OCI-LY7 (cell line): ENCODE data around the gene LYPD8. TPM values are rescaled to one million over a fixed set of nuclear protein-coding genes. Genes with fewer than 3 reads are reported as not detected.

Experiments
- BruUV-seq: library from RNA; stranded (reverse); fragments of 400-500 nt; replicated peaks from 2 replicates; lab custom pipeline; 2021; lab: Mats Ljungman, UMichigan
- CTCF ChIA-PET: fragments of 300-600 bp; sonication (Branson Sonifier 250); formaldehyde crosslinking; loops from one replicate; lab custom pipeline; 2022; ENCODE audit warnings: antibody characterized with exemption; ENCODE audit not compliant: unreplicated experiment; lab: Charles Lee
- POLR2A ChIA-PET: fragments of 300-600 bp; sonication (Branson Sonifier 250); formaldehyde crosslinking; loops from one replicate; lab custom pipeline; 2022; ENCODE audit warnings: antibody characterized with exemption; lab: Charles Lee
- DNase-seq: peaks from one replicate; pipeline ENCODE4 v3.0.0-alpha.2; 2015; ENCODE audit warnings: low spot score
- H2AFZ ChIP-seq: fragments of 200-600 bp; sonication (generic), shearing (Covaris generic); 2 replicates; pipeline ENCODE4 v1.6.1; 2014; ENCODE audit warnings: mild to moderate bottlenecking, antibody characterized with exemption, low read length, moderate library complexity
- H3K27ac ChIP-seq: fragments of 200-600 bp; sonication (generic); 2 replicates; pipeline ENCODE4 v1.5.1; 2014; ENCODE audit warnings: mixed run types, low read depth, mild to moderate bottlenecking, moderate library complexity, low read length, inconsistent platforms; ENCODE audit not compliant: poor library complexity, severe bottlenecking
- H3K36me3 ChIP-seq: fragments of 200-600 bp; sonication (generic); 2 replicates; pipeline ENCODE4 v1.6.1; 2014; ENCODE audit warnings: mild to moderate bottlenecking, antibody characterized with exemption, low read length, moderate library complexity, mixed read lengths; ENCODE audit not compliant: insufficient read depth
- H3K4me1 ChIP-seq: fragments of 200-600 bp; sonication (generic); 2 replicates; pipeline ENCODE4 v1.5.1; 2014; ENCODE audit warnings: mild to moderate bottlenecking, low read length; ENCODE audit not compliant: insufficient read depth, poor library complexity, severe bottlenecking
- H3K4me2 ChIP-seq: fragments of 200-600 bp; sonication (generic); 2 replicates; pipeline ENCODE4 v1.6.1; 2014; ENCODE audit warnings: mild to moderate bottlenecking, low read length
- H3K4me3 ChIP-seq: fragments of 200-600 bp; sonication (generic); 2 replicates; pipeline ENCODE4 v1.5.1; 2014; ENCODE audit warnings: mild to moderate bottlenecking, low read depth, low read length; ENCODE audit not compliant: poor library complexity, severe bottlenecking
- H3K79me2 ChIP-seq: fragments of 200-600 bp; sonication (generic); 2 replicates; pipeline ENCODE4 v1.6.1; 2016; ENCODE audit warnings: low read depth, mild to moderate bottlenecking, low read length, moderate library complexity, mixed read lengths; ENCODE audit not compliant: insufficient read depth
- H3K9me2 ChIP-seq: fragments of 200-600 bp; sonication (generic); 2 replicates; pipeline ENCODE4 v1.6.1; 2016; ENCODE audit warnings: mild to moderate bottlenecking, low read length, mixed read lengths; ENCODE audit not compliant: insufficient read depth
- H3K9me3 ChIP-seq: fragments of 200-600 bp; sonication (generic); 2 replicates; pipeline ENCODE4 v1.6.1; 2014; ENCODE audit warnings: mild to moderate bottlenecking, mixed run types, low read length, mixed read lengths
- H4K20me1 ChIP-seq: fragments of 200-600 bp; sonication (generic); 2 replicates; pipeline ENCODE4 v1.6.1; 2014; ENCODE audit warnings: mild to moderate bottlenecking, antibody characterized with exemption, low read length, moderate library complexity, mixed read lengths; ENCODE audit not compliant: insufficient read depth
- CTCF ChIP-seq: fragments of 200-600 bp; sonication (generic); conservative IDR thresholded peaks from 2 replicates; pipeline ENCODE4 v1.5.1; 2014; ENCODE audit warnings: mild to moderate bottlenecking, antibody characterized with exemption, low read length, moderate library complexity, mixed read lengths
- EZH2phosphoT487 ChIP-seq: fragments of 200-600 bp; sonication (generic); IDR thresholded peaks from 2 replicates; pipeline ENCODE4 v1.6.1; 2018; ENCODE audit warnings: low read depth, borderline replicate concordance, mild to moderate bottlenecking, mixed run types, antibody characterized with exemption, low read length, moderate library complexity, mixed read lengths
- intact Hi-C: fragments of 100-400 bp; cut with micrococcal nuclease; formaldehyde crosslinking; loops from one replicate; pipeline ENCODE4 v1.10.0; 2022; ENCODE audit not compliant: unreplicated experiment
- total RNA-seq, 2 experiments: library from RNA; depleted of rRNA in 1 of 2; stranded (reverse); fragments of >200 nt in 1 of 2; shearing (Covaris generic) in 1 of 2; gene quantifications; 2 replicates each; pipeline ENCODE4 v1.2.3, GENCODE V29; 2014 to 2022

LYPD8 gene
- total RNA-seq, 2 experiments from 2014 or later, result not detected

GRCh38 chr1:248793592-248793991 is 38.0 kb upstream of the LYPD8 start:
- Histone ChIP-seq H2AFZ (no peak overlapping the region), H3K4me3 (no peak overlapping the region), H3K4me1 (no peaks in the 10 kb centered on the region), H3K27ac (no peak overlapping the region), H3K36me3 (no peaks in the 10 kb centered on the region), H4K20me1 (no peaks in the 10 kb centered on the region), H3K4me2 (no peak overlapping the region), H3K9me2 (no peaks in the 10 kb centered on the region), H3K79me2 (no peaks in the 10 kb centered on the region), H3K9me3 (no peaks in the 10 kb centered on the region)
- no TSS peak for BruUV-seq
- intact Hi-C loops, result no loop called here
- no peak for TF ChIP-seq EZH2phosphoT487
- no peak for TF ChIP-seq CTCF
- ChIA-PET POLR2A (interaction anchor here (2.2 kb wide), 1 partner anchor 11 kb away, joined by 9 read pairs; no protein-coding TSS in a partner anchor), CTCF (no interaction called here)
- no peak for DNase-seq

GRCh38 chr1:248792342-248792741 is 36.8 kb upstream of the LYPD8 start:
- no peaks in the 10 kb centered on the region for H3K9me3 ChIP-seq
- no peak overlapping the region for H3K4me3 ChIP-seq
- H3K4me1 ChIP-seq, result no peaks in the 10 kb centered on the region
- H3K9me2 ChIP-seq, result no peaks in the 10 kb centered on the region
- H3K36me3 ChIP-seq, result no peaks in the 10 kb centered on the region
- H3K27ac ChIP-seq, result no peak overlapping the region
- DNase-seq, result no peak
- no TSS peak for BruUV-seq
- H3K4me2 ChIP-seq, result no peak overlapping the region
- ChIA-PET CTCF (no interaction called here), POLR2A (interaction anchor here (0.6 to 2.2 kb wide), 2 partner anchors 13 to 104 kb away, joined by 3 to 9 read pairs; no protein-coding TSS in a partner anchor)
- intact Hi-C loops, result no loop called here
- H4K20me1 ChIP-seq, result no peaks in the 10 kb centered on the region
- no peak overlapping the region for H2AFZ ChIP-seq
- no peak for TF ChIP-seq EZH2phosphoT487
- no peak for TF ChIP-seq CTCF
- no peaks in the 10 kb centered on the region for H3K79me2 ChIP-seq

- no TSS peak for BruUV-seq
- H2AFZ ChIP-seq, result no peak overlapping the region
- no peaks in the 10 kb centered on the region for H4K20me1 ChIP-seq
- H3K4me3 ChIP-seq, result no peak overlapping the region
- no peaks in the 10 kb centered on the region for H3K79me2 ChIP-seq
- H3K36me3 ChIP-seq, result no peaks in the 10 kb centered on the region
- no peak overlapping the region for H3K4me2 ChIP-seq
- ChIA-PET POLR2A (no interaction called here), CTCF (interaction anchor here (0.6 to 1.0 kb wide), 3 partner anchors 11 to 14 kb away, joined by 3 to 4 read pairs (median 3); no protein-coding TSS in a partner anchor)
- intact Hi-C loops, result no loop called here
- no peak for TF ChIP-seq CTCF
- TF ChIP-seq EZH2phosphoT487, result no peak
- H3K27ac ChIP-seq, result no peak overlapping the region
- H3K9me3 ChIP-seq, result no peaks in the 10 kb centered on the region
- no peaks in the 10 kb centered on the region for H3K4me1 ChIP-seq
- H3K9me2 ChIP-seq, result no peaks in the 10 kb centered on the region
- no peak for DNase-seq
Observed at GRCh38 chr1:248791010-248791409, 35.5 kb upstream of the LYPD8 start.
